Frontal cortex (tissue), 4 donors: ENCODE results near the gene ZNF862. TPM values are rescaled to one million over a fixed set of nuclear protein-coding genes. Genes with fewer than 3 reads are reported as not detected.
A peak's percentile ranks its signal among the peaks of the same experiment; 100 is the strongest.

Experiments
- DNase-seq, 2 donors: peaks; one replicate each; pipeline ENCODE4 v3.0.0; 2012; ENCODE audit warnings: low spot score in 2 of 2
- FAIRE-seq: peaks from 2 replicates; lab custom pipeline; 2012; peaks lifted over from hg19 to GRCh38; lab: Jason Lieb, UNC
- total RNA-seq: library from RNA; depleted of rRNA; stranded (reverse); fragments of >200 nt; gene quantifications from one replicate; pipeline ENCODE4 v1.2.3, GENCODE V29; 2014
- donor health status: control.
- donor health status: control.
- donor health status: control.

Gene ZNF862
- 5.7 TPM for total RNA-seq

- peak; percentile 98 to 99 for DNase-seq
- FAIRE-seq = peak; percentile 86
Measured at GRCh38 chr7:149838224-149838991, at the start of gene ZNF862. Gene ZNF862, plus strand, starts transcription at chr7:149838375. Its CDS starts 237 bp downstream, at chr7:149838612.

GRCh38 chr7:149789101-149789500 is 49.1 kb upstream of the ZNF862 start:
- FAIRE-seq = no peak
- DNase-seq = no peak

- DNase-seq (peak in 1 of 2 donors; percentile 62), FAIRE-seq (no peak)
Measured at GRCh38 chr7:149790146-149790548, 48.0 kb upstream of the ZNF862 start.

GRCh38 chr7:149790754-149791360 is 47.3 kb upstream of the ZNF862 start:
- FAIRE-seq = no peak
- DNase-seq = no peak

GRCh38 chr7:149791411-149792219 is 46.6 kb upstream of the ZNF862 start:
- no peak for FAIRE-seq
- no peak for DNase-seq

- FAIRE-seq = no peak
- DNase-seq = no peak
Measured at GRCh38 chr7:149792220-149792595, 46.0 kb upstream of the ZNF862 start.

- no peak for DNase-seq
- FAIRE-seq = no peak
Measured at GRCh38 chr7:149793261-149793660, 44.9 kb upstream of the ZNF862 start.

- DNase-seq = no peak
- FAIRE-seq = no peak
Measured at GRCh38 chr7:149794661-149795060, 43.5 kb upstream of the ZNF862 start.

- no peak for FAIRE-seq
Measured at GRCh38 chr7:149795126-149795525, 43.0 kb upstream of the ZNF862 start.

GRCh38 chr7:149796287-149796860 is 41.8 kb upstream of the ZNF862 start:
- FAIRE-seq (no peak), DNase-seq (no peak)

More at GRCh38 chr7:149795126-149795525, 43.0 kb upstream of the ZNF862 start:
- DNase-seq = no peak

- DNase-seq (no peak), FAIRE-seq (no peak)
Measured at GRCh38 chr7:149797771-149798170, 40.4 kb upstream of the ZNF862 start.

GRCh38 chr7:149799397-149800168 is 38.6 kb upstream of the ZNF862 start:
- peak in 1 of 2 donors; percentile 55 for DNase-seq
- FAIRE-seq = no peak

- DNase-seq (no peak), FAIRE-seq (no peak)
Measured at GRCh38 chr7:149800169-149800555, 38.0 kb upstream of the ZNF862 start.

- DNase-seq (no peak), FAIRE-seq (no peak)
Measured at GRCh38 chr7:149801002-149801566, 37.1 kb upstream of the ZNF862 start.

- FAIRE-seq (no peak), DNase-seq (no peak)
Measured at GRCh38 chr7:149801816-149802215, 36.4 kb upstream of the ZNF862 start.

- no peak for FAIRE-seq
- DNase-seq = no peak
Measured at GRCh38 chr7:149802966-149803365, 35.2 kb upstream of the ZNF862 start.

- no peak for DNase-seq
- FAIRE-seq = no peak
Measured at GRCh38 chr7:149803551-149804074, 34.6 kb upstream of the ZNF862 start.

GRCh38 chr7:149804106-149804505 is 34.1 kb upstream of the ZNF862 start:
- DNase-seq = no peak
- no peak for FAIRE-seq

- no peak for FAIRE-seq
- no peak for DNase-seq
Measured at GRCh38 chr7:149806726-149807125, 31.4 kb upstream of the ZNF862 start.
